Fibroblast of lung (primary cell): ENCODE results near the gene ITGBL1.

Experiments used
- CTCF ChIP-seq, 2 donors: IDR thresholded peaks in 1 of 2; conservative IDR thresholded peaks in 1 of 2; 1 replicate in 1 of 2; 2 replicates in 1 of 2; pipeline ENCODE4 v1.5.1; 2011 to 2012; ENCODE audit warnings: low read length in 2 of 2, control low read depth in 1 of 2, inconsistent platforms in 1 of 2, low read depth in 1 of 2, mild to moderate bottlenecking in 1 of 2
- EZH2 ChIP-seq: IDR thresholded peaks from 2 replicates; pipeline ENCODE4 v1.5.1; 2012; ENCODE audit warnings: low read length, control low read depth, mild to moderate bottlenecking; ENCODE audit errors: missing control alignments

- TF ChIP-seq EZH2 (no peak), CTCF (conservative IDR thresholded peaks at IDR 0.05 in 1 of 2, IDR thresholded peaks at IDR 0.05 in 1 of 2; ENCODE audit: low read depth in 1 of 2, low read length in 2 of 2) (no peak)
These were observed 257.5 kb downstream of the ITGBL1 start for GRCh38 chr13:101709952-101710351.
